WTC11 (cell line): ENCODE measurements around the gene ETV7. TPM values are rescaled to one million over a fixed set of nuclear protein-coding genes. Genes with fewer than 3 reads are reported as not detected.

Source experiments
- ATAC-seq: fragments of 200-7000 bp; cut with Tn5 transposase; 2 replicates; pipeline ENCODE4 v1.10.0; 2021; ENCODE audit warnings: mild to moderate bottlenecking, moderate library complexity
- CTCF ChIA-PET: fragments of 300-600 bp; sonication (Branson Sonifier 250); formaldehyde crosslinking; loops from one replicate; lab custom pipeline; 2021; ENCODE audit warnings: antibody characterized with exemption; lab: Charles Lee
- POLR2A ChIA-PET: fragments of 350-600 bp; sonication (Branson Sonifier 250); formaldehyde crosslinking; loops from one replicate; lab custom pipeline; 2021; ENCODE audit warnings: antibody characterized with exemption; lab: Charles Lee
- DNase-seq: peaks from one replicate; pipeline ENCODE4 v3.0.0; 2021; ENCODE audit warnings: low spot score
- H3K27ac Mint-ChIP-seq: 2 replicates; pipeline ENCODE4 v1.8.0; 2021; ENCODE audit warnings: mixed read lengths
- H3K27me3 Mint-ChIP-seq: 2 replicates; pipeline ENCODE4 v1.8.0; 2021; ENCODE audit warnings: low read depth, mild to moderate bottlenecking, moderate library complexity, mixed read lengths
- H3K36me3 Mint-ChIP-seq: 2 replicates; pipeline ENCODE4 v1.8.0; 2021; ENCODE audit warnings: mixed read lengths
- H3K4me1 Mint-ChIP-seq: 2 replicates; pipeline ENCODE4 v1.8.0; 2022; ENCODE audit warnings: mixed read lengths
- H3K4me3 Mint-ChIP-seq: 2 replicates; pipeline ENCODE4 v1.8.0; 2021; ENCODE audit warnings: mild to moderate bottlenecking, moderate library complexity, mixed read lengths
- H3K9me3 Mint-ChIP-seq: 2 replicates; pipeline ENCODE4 v1.8.0; 2021; ENCODE audit warnings: mixed read lengths
- CBFB ChIP-seq: sonication (generic); formaldehyde crosslinking; IDR thresholded peaks from 2 replicates; pipeline ENCODE4 v1.8.1; 2022; ENCODE audit warnings: mild to moderate bottlenecking, low read depth, missing genetic modification reagents
- ETV6 ChIP-seq: sonication (generic); formaldehyde crosslinking; IDR thresholded peaks from 2 replicates; pipeline ENCODE4 v1.8.1; 2022; ENCODE audit warnings: mild to moderate bottlenecking, missing genetic modification reagents
- GABPB1 ChIP-seq: sonication (generic); formaldehyde crosslinking; IDR thresholded peaks from 2 replicates; pipeline ENCODE4 v1.8.1; 2023; ENCODE audit warnings: mild to moderate bottlenecking, missing genetic modification reagents
- JUN ChIP-seq: sonication (generic); formaldehyde crosslinking; IDR thresholded peaks from 2 replicates; pipeline ENCODE4 v1.8.0; 2023; ENCODE audit warnings: mild to moderate bottlenecking, missing genetic modification reagents
- MXD4 ChIP-seq: fragments of 250-450 bp; sonication (Bioruptor Pico); IDR thresholded peaks from 2 replicates; pipeline ENCODE4 v1.8.0; 2021; ENCODE audit warnings: mild to moderate bottlenecking, moderate library complexity, borderline replicate concordance
- NFYB ChIP-seq: sonication (generic); formaldehyde crosslinking; conservative IDR thresholded peaks from 2 replicates; pipeline ENCODE4 v1.8.0; 2022; ENCODE audit warnings: low read depth, missing genetic modification reagents
- ZNF416 ChIP-seq: fragments of 250-450 bp; sonication (Bioruptor Pico); IDR thresholded peaks from 2 replicates; pipeline ENCODE4 v1.9.0; 2021; ENCODE audit warnings: mild to moderate bottlenecking, inconsistent platforms
- total RNA-seq: library from RNA; stranded (reverse); gene quantifications from 3 replicates; pipeline ENCODE4 v1.2.3, GENCODE V29; 2021
- TF ChIP-seq, protein P1 (sequence below): sonication (generic); formaldehyde crosslinking; IDR thresholded peaks from 2 replicates; pipeline ENCODE4 v1.8.0; 2023; ENCODE audit warnings: mild to moderate bottlenecking, missing genetic modification reagents
- TF ChIP-seq, protein P2 (sequence below): sonication (generic); formaldehyde crosslinking; conservative IDR thresholded peaks from 2 replicates; pipeline ENCODE4 v1.8.1; 2023; ENCODE audit warnings: mild to moderate bottlenecking, low read depth, missing genetic modification reagents, moderate library complexity
- TF ChIP-seq, protein P3 (sequence below): fragments of 250-450 bp; sonication (Bioruptor Pico); IDR thresholded peaks from 2 replicates; pipeline ENCODE4 v1.9.0; 2021; ENCODE audit warnings: mild to moderate bottlenecking
- TF ChIP-seq, protein P4 (sequence below): fragments of 250-450 bp; sonication (Bioruptor Pico); conservative IDR thresholded peaks from 2 replicates; pipeline ENCODE4 v1.9.0; 2021; ENCODE audit warnings: mild to moderate bottlenecking
- TF ChIP-seq, protein P5 (sequence below): sonication (generic); formaldehyde crosslinking; IDR thresholded peaks from 2 replicates; pipeline ENCODE4 v1.8.0; 2022; ENCODE audit warnings: missing genetic modification reagents
- TF ChIP-seq, protein P6 (sequence below): sonication (generic); formaldehyde crosslinking; IDR thresholded peaks from 2 replicates; pipeline ENCODE4 v1.8.1; 2023; ENCODE audit warnings: mild to moderate bottlenecking, missing genetic modification reagents, borderline replicate concordance
- TF ChIP-seq, protein P7 (sequence below): sonication (generic); formaldehyde crosslinking; IDR thresholded peaks from 2 replicates; pipeline ENCODE4 v1.8.0; 2022; ENCODE audit warnings: mild to moderate bottlenecking, missing genetic modification reagents

ETV7 gene
- total RNA-seq, 1 experiment from 2014 or later, result 0.68 TPM

DNA sequence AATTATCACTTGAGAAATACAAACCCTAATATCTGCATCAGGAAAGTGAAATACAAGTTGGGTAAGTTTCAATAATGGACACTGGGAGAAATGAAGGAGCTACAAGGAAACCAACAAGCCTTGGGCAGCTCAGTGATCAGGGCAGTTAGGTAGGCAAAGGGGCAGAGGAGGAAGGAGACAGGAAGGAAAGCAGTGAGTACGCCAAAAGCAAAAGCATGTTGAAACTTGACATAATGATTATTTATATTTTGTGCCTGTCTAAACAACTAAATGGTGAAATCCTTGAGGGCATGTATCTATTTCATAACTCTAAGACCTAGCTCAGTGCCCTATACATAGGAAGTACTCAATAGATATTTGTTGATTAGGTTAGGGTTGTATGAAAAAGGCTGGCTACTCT is 31.8 kb upstream of the ETV7 start:
- Mint-ChIP-seq H3K4me1 (peaks cover 15% of the 10 kb centered on the region), H3K4me3 (no peak overlapping the region), H3K27me3 (peaks cover 3% of the 10 kb centered on the region; the same call in 1 of the 2 replicates), H3K36me3 (no peaks in the 10 kb centered on the region), H3K27ac (no peak overlapping the region), H3K9me3 (no peaks in the 10 kb centered on the region)
- DNase-seq (no peak), ATAC-seq (no peak)
- ChIA-PET CTCF (interaction anchor here (1.1 to 2.5 kb wide), 2 partner anchors 8 to 10 kb away, joined by 4 to 14 read pairs; no protein-coding TSS in a partner anchor), POLR2A (no interaction called here)
- no peak for TF ChIP-seq JUN (CRISPR knock-in tag)
- TF ChIP-seq, protein P1, sequence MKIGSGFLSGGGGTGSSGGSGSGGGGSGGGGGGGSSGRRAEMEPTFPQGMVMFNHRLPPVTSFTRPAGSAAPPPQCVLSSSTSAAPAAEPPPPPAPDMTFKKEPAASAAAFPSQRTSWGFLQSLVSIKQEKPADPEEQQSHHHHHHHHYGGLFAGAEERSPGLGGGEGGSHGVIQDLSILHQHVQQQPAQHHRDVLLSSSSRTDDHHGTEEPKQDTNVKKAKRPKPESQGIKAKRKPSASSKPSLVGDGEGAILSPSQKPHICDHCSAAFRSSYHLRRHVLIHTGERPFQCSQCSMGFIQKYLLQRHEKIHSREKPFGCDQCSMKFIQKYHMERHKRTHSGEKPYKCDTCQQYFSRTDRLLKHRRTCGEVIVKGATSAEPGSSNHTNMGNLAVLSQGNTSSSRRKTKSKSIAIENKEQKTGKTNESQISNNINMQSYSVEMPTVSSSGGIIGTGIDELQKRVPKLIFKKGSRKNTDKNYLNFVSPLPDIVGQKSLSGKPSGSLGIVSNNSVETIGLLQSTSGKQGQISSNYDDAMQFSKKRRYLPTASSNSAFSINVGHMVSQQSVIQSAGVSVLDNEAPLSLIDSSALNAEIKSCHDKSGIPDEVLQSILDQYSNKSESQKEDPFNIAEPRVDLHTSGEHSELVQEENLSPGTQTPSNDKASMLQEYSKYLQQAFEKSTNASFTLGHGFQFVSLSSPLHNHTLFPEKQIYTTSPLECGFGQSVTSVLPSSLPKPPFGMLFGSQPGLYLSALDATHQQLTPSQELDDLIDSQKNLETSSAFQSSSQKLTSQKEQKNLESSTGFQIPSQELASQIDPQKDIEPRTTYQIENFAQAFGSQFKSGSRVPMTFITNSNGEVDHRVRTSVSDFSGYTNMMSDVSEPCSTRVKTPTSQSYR (CRISPR knock-in tag), result no peak

DNA sequence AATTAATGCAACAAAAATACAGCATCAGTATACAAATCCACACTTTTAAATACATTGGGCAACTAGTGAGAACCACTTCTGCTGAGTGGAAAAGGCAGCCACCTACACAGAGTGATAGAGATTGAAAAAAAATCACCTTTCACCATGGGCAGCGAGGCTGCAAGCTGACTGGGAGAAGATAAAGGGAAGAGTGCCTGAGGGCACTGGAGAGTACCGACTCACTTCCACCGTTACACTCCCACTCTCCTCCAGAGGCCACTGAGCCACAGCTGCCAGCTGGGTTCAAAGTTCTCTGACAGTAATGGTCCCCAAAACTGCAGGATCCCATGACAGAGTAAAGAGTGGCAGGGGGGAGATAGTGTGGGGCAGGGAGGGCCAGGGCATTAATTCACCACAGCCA is 31.1 kb upstream of the ETV7 start:
- ChIA-PET POLR2A (no interaction called here), CTCF (interaction anchor here (1.1 to 2.5 kb wide), 2 partner anchors 9 to 10 kb away, joined by 4 to 14 read pairs; no protein-coding TSS in a partner anchor)
- Mint-ChIP-seq H3K27ac (no peak overlapping the region), H3K36me3 (no peaks in the 10 kb centered on the region), H3K4me3 (no peak overlapping the region), H3K9me3 (no peaks in the 10 kb centered on the region), H3K4me1 (peaks cover 11% of the 10 kb centered on the region), H3K27me3 (peaks cover under 1% of the 10 kb centered on the region; the same call in 1 of the 2 replicates)
- DNase-seq (no peak), ATAC-seq (no peak)
- TF ChIP-seq, protein P2, sequence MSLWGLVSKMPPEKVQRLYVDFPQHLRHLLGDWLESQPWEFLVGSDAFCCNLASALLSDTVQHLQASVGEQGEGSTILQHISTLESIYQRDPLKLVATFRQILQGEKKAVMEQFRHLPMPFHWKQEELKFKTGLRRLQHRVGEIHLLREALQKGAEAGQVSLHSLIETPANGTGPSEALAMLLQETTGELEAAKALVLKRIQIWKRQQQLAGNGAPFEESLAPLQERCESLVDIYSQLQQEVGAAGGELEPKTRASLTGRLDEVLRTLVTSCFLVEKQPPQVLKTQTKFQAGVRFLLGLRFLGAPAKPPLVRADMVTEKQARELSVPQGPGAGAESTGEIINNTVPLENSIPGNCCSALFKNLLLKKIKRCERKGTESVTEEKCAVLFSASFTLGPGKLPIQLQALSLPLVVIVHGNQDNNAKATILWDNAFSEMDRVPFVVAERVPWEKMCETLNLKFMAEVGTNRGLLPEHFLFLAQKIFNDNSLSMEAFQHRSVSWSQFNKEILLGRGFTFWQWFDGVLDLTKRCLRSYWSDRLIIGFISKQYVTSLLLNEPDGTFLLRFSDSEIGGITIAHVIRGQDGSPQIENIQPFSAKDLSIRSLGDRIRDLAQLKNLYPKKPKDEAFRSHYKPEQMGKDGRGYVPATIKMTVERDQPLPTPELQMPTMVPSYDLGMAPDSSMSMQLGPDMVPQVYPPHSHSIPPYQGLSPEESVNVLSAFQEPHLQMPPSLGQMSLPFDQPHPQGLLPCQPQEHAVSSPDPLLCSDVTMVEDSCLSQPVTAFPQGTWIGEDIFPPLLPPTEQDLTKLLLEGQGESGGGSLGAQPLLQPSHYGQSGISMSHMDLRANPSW (CRISPR knock-in tag), result no peak
- TF ChIP-seq, protein P3, sequence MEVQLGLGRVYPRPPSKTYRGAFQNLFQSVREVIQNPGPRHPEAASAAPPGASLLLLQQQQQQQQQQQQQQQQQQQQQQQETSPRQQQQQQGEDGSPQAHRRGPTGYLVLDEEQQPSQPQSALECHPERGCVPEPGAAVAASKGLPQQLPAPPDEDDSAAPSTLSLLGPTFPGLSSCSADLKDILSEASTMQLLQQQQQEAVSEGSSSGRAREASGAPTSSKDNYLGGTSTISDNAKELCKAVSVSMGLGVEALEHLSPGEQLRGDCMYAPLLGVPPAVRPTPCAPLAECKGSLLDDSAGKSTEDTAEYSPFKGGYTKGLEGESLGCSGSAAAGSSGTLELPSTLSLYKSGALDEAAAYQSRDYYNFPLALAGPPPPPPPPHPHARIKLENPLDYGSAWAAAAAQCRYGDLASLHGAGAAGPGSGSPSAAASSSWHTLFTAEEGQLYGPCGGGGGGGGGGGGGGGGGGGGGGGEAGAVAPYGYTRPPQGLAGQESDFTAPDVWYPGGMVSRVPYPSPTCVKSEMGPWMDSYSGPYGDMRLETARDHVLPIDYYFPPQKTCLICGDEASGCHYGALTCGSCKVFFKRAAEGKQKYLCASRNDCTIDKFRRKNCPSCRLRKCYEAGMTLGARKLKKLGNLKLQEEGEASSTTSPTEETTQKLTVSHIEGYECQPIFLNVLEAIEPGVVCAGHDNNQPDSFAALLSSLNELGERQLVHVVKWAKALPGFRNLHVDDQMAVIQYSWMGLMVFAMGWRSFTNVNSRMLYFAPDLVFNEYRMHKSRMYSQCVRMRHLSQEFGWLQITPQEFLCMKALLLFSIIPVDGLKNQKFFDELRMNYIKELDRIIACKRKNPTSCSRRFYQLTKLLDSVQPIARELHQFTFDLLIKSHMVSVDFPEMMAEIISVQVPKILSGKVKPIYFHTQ (CRISPR knock-in tag), result no peak
- TF ChIP-seq, protein P4, sequence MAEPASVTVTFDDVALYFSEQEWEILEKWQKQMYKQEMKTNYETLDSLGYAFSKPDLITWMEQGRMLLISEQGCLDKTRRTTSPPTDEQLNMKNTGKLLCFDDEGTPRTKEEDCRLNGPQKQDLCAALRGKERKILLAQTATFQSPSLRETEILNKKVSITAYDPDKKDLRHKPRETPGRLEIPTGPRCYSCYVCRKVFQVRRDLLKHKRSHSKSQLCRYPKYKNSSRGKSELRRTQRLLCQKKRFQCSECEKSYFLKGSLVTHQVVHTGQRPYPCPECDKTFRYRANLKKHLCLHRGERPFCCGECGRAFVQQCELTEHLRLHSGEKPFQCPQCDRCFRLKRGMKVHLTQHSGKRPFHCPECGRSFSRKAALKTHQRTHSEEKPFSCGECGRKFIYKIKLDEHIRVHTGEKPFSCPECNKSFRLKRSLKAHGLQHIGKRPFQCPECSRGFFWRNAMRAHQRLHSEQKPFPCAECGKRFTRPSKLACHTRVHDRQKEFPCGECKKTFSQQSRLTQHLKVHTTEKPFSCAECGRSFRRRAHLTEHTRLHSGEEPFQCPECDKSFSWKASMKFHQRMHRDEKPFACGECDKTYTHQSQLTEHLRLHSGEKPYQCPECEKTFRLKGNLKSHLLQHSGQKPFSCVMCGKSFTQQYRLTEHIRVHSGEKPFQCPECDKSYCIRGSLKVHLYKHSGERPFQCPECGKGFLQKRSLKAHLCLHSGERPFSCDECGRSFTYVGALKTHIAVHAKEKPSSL, result no peak
- TF ChIP-seq, protein P5, sequence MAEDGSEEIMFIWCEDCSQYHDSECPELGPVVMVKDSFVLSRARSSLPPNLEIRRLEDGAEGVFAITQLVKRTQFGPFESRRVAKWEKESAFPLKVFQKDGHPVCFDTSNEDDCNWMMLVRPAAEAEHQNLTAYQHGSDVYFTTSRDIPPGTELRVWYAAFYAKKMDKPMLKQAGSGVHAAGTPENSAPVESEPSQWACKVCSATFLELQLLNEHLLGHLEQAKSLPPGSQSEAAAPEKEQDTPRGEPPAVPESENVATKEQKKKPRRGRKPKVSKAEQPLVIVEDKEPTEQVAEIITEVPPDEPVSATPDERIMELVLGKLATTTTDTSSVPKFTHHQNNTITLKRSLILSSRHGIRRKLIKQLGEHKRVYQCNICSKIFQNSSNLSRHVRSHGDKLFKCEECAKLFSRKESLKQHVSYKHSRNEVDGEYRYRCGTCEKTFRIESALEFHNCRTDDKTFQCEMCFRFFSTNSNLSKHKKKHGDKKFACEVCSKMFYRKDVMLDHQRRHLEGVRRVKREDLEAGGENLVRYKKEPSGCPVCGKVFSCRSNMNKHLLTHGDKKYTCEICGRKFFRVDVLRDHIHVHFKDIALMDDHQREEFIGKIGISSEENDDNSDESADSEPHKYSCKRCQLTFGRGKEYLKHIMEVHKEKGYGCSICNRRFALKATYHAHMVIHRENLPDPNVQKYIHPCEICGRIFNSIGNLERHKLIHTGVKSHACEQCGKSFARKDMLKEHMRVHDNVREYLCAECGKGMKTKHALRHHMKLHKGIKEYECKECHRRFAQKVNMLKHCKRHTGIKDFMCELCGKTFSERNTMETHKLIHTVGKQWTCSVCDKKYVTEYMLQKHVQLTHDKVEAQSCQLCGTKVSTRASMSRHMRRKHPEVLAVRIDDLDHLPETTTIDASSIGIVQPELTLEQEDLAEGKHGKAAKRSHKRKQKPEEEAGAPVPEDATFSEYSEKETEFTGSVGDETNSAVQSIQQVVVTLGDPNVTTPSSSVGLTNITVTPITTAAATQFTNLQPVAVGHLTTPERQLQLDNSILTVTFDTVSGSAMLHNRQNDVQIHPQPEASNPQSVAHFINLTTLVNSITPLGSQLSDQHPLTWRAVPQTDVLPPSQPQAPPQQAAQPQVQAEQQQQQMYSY (CRISPR knock-in tag), result no peak
- TF ChIP-seq, protein P6, sequence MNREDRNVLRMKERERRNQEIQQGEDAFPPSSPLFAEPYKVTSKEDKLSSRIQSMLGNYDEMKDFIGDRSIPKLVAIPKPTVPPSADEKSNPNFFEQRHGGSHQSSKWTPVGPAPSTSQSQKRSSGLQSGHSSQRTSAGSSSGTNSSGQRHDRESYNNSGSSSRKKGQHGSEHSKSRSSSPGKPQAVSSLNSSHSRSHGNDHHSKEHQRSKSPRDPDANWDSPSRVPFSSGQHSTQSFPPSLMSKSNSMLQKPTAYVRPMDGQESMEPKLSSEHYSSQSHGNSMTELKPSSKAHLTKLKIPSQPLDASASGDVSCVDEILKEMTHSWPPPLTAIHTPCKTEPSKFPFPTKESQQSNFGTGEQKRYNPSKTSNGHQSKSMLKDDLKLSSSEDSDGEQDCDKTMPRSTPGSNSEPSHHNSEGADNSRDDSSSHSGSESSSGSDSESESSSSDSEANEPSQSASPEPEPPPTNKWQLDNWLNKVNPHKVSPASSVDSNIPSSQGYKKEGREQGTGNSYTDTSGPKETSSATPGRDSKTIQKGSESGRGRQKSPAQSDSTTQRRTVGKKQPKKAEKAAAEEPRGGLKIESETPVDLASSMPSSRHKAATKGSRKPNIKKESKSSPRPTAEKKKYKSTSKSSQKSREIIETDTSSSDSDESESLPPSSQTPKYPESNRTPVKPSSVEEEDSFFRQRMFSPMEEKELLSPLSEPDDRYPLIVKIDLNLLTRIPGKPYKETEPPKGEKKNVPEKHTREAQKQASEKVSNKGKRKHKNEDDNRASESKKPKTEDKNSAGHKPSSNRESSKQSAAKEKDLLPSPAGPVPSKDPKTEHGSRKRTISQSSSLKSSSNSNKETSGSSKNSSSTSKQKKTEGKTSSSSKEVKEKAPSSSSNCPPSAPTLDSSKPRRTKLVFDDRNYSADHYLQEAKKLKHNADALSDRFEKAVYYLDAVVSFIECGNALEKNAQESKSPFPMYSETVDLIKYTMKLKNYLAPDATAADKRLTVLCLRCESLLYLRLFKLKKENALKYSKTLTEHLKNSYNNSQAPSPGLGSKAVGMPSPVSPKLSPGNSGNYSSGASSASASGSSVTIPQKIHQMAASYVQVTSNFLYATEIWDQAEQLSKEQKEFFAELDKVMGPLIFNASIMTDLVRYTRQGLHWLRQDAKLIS (CRISPR knock-in tag), result no peak
- TF ChIP-seq, protein P7, sequence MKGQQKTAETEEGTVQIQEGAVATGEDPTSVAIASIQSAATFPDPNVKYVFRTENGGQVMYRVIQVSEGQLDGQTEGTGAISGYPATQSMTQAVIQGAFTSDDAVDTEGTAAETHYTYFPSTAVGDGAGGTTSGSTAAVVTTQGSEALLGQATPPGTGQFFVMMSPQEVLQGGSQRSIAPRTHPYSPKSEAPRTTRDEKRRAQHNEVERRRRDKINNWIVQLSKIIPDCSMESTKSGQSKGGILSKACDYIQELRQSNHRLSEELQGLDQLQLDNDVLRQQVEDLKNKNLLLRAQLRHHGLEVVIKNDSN (CRISPR knock-in tag), result no peak
- no peak for TF ChIP-seq CBFB (CRISPR knock-in tag)
- TF ChIP-seq ZNF416, result no peak
- TF ChIP-seq NFYB (CRISPR knock-in tag), result no peak
- TF ChIP-seq MXD4 (CRISPR knock-in tag), result no peak
- no peak for TF ChIP-seq ETV6 (CRISPR knock-in tag)
- TF ChIP-seq GABPB1 (CRISPR knock-in tag), result no peak
